Sigmoid colon (tissue), 7 donors: ENCODE measurements around the gene VPS8. TPM values are rescaled to one million over a fixed set of nuclear protein-coding genes. Genes with fewer than 3 reads are reported as not detected.

Source experiments
- DNase-seq: peaks from one replicate; pipeline ENCODE4 v3.0.0-alpha.2; 2019
- H3K27ac ChIP-seq, 4 donors: fragments of 200-600 bp; sonication (generic); one replicate each; pipeline ENCODE4 v1.5.1; 2016 to 2019; ENCODE audit warnings: mild to moderate bottlenecking in 1 of 4
- H3K27me3 ChIP-seq, 3 donors: fragments of 200-600 bp; sonication (generic); one replicate each; pipeline ENCODE4 v1.5.1; 2019; ENCODE audit warnings: mild to moderate bottlenecking in 1 of 3
- H3K36me3 ChIP-seq, 4 donors: fragments of 200-600 bp; sonication (generic); one replicate each; pipeline ENCODE4 v1.5.1; 2016 to 2019
- H3K4me1 ChIP-seq, 4 donors: fragments of 200-600 bp; sonication (generic); one replicate each; pipeline ENCODE4 v1.5.1; 2017 to 2019
- H3K4me3 ChIP-seq, 4 donors: fragments of 200-600 bp; sonication (generic); one replicate each; pipeline ENCODE4 v1.5.1; 2017 to 2019; ENCODE audit warnings: mild to moderate bottlenecking in 2 of 4, moderate library complexity in 1 of 4
- H3K9me3 ChIP-seq, 4 donors: fragments of 200-600 bp in 3 of 4; sonication (generic) in 3 of 4; one replicate each; pipeline versions ENCODE4 v1.5.1 to v1.6.1; 2013 to 2019
- CTCF ChIP-seq, 4 experiments: fragments of 450-650 bp in 3 of 4; fragments of 200-600 bp in 1 of 4; IDR thresholded peaks; one replicate each; pipeline ENCODE4 v1.5.1; 2016 to 2019; ENCODE audit warnings: antibody characterized with exemption in 4 of 4, mild to moderate bottlenecking in 3 of 4, moderate library complexity in 2 of 4
- EP300 ChIP-seq, 4 donors: sonication (generic); formaldehyde crosslinking; IDR thresholded peaks; one replicate each; pipeline ENCODE4 v1.6.1; 2017; ENCODE audit warnings: antibody characterized with exemption in 4 of 4
- POLR2A ChIP-seq, 2 donors: fragments of 450-650 bp; IDR thresholded peaks; one replicate each; pipeline ENCODE4 v1.6.1; 2016; ENCODE audit warnings: antibody characterized with exemption in 2 of 2, mild to moderate bottlenecking in 2 of 2, moderate library complexity in 2 of 2
- POLR2AphosphoS5 ChIP-seq, 4 donors: sonication (generic); formaldehyde crosslinking; IDR thresholded peaks; one replicate each; pipeline ENCODE4 v1.6.1; 2017; ENCODE audit warnings: antibody characterized with exemption in 4 of 4
- WGBS, 2 donors: extraction: QIAGEN DNeasy Blood & Tissue Kit; methylation state at CpG; one replicate each; pipeline ENCODE4 v1.1.7; 2013; 5-methylcytosine and 5-hydroxymethylcytosine counted together
- intact Hi-C: fragments of 100-400 bp; cut with DNase I; formaldehyde crosslinking; loops from one replicate; pipeline ENCODE4 v1.15.1; 2023
- polyA plus RNA-seq, 3 donors: library from polyadenylated mRNA; stranded (reverse); fragments of 200-250 nt; gene quantifications; one replicate each; pipeline ENCODE4 v1.2.3, GENCODE V29; 2013
- total RNA-seq, 4 donors: library from RNA; depleted of rRNA; stranded (reverse); fragments of >200 nt; gene quantifications; one replicate each; pipeline ENCODE4 v1.1.0, GENCODE V29; 2016
- donor health status: healthy with polysubstance abuse.
- donor health status: Bipolar disorder and iron deficiency.
- donor health status: healthy.

VPS8 gene
- total and polyA plus RNA-seq, 7 donors: 12.0 to 64.5 (median 34.6) TPM

GRCh38 chr3:185079625-185080024 lies 267.7 kb downstream of the VPS8 start:
- intact Hi-C loops: no loop called here
- H3K27ac ChIP-seq: peak overlapping the region in 2 of 4 donors; percentile 1 to 7
- H3K9me3 ChIP-seq: no peaks in the 10 kb centered on the region
- TF ChIP-seq EP300 (IDR thresholded peaks at IDR 0.05) (no peak), POLR2A (IDR thresholded peaks at IDR 0.05) (no peak), POLR2AphosphoS5 (IDR thresholded peaks at IDR 0.05) (no peak), CTCF (IDR thresholded peaks at IDR 0.05) (no peak)
- DNase-seq: no peak
- 18 to 52% methylated on average over 1 of the region's 1 CpG for WGBS, 2 donors
- H3K4me3 ChIP-seq: no peak overlapping the region
- no peaks in the 10 kb centered on the region for H3K27me3 ChIP-seq
- peaks cover 0 to 10% (median 4%) of the 10 kb centered on the region in 4 donors for H3K4me1 ChIP-seq
- H3K36me3 ChIP-seq: peaks cover 0 to 42% (median 3%) of the 10 kb centered on the region in 4 donors

GRCh38 chr3:185081521-185081920 lies 269.6 kb downstream of the VPS8 start:
- Histone ChIP-seq H3K4me1 (peaks cover 0 to 29% (median 19%) of the 10 kb centered on the region in 4 donors), H3K4me3 (no peak overlapping the region), H3K9me3 (no peaks in the 10 kb centered on the region), H3K27ac (peak overlapping the region in 1 of 4 donors; percentile 37), H3K27me3 (no peaks in the 10 kb centered on the region), H3K36me3 (peaks cover 0 to 36% (median 3%) of the 10 kb centered on the region in 4 donors)
- TF ChIP-seq POLR2AphosphoS5 (IDR thresholded peaks at IDR 0.05) (no peak), POLR2A (IDR thresholded peaks at IDR 0.05) (no peak), CTCF (IDR thresholded peaks at IDR 0.05) (no peak), EP300 (IDR thresholded peaks at IDR 0.05) (no peak)
- no peak for DNase-seq
- 93% methylated on average over 1 of the region's 1 CpG for WGBS, 2 donors
- intact Hi-C loops: no loop called here

- H3K27ac ChIP-seq: peak overlapping the region in 1 of 4 donors; percentile 37
- H3K4me1 ChIP-seq: peaks cover 0 to 34% (median 21%) of the 10 kb centered on the region in 4 donors
- H3K9me3 ChIP-seq: no peaks in the 10 kb centered on the region
- DNase-seq: no peak
- no peaks in the 10 kb centered on the region for H3K27me3 ChIP-seq
- intact Hi-C loops: no loop called here
- WGBS, 2 donors: 87 to 91% methylated on average over 3 of the region's 3 CpGs
- H3K4me3 ChIP-seq: no peak overlapping the region
- TF ChIP-seq CTCF (IDR thresholded peaks at IDR 0.05): no peak
- TF ChIP-seq POLR2A (IDR thresholded peaks at IDR 0.05): no peak
- TF ChIP-seq POLR2AphosphoS5 (IDR thresholded peaks at IDR 0.05): no peak
- no peak for TF ChIP-seq EP300 (IDR thresholded peaks at IDR 0.05)
- peaks cover 0 to 35% (median 3%) of the 10 kb centered on the region in 4 donors for H3K36me3 ChIP-seq
Measured at GRCh38 chr3:185082149-185082548, 270.2 kb downstream of the VPS8 start.

- Histone ChIP-seq H3K27me3 (no peaks in the 10 kb centered on the region), H3K9me3 (no peaks in the 10 kb centered on the region), H3K27ac (peak overlapping the region in 1 of 4 donors; percentile 37), H3K36me3 (peaks cover 0 to 35% (median 3%) of the 10 kb centered on the region in 4 donors), H3K4me1 (peaks cover 0 to 40% (median 23%) of the 10 kb centered on the region in 4 donors), H3K4me3 (no peak overlapping the region)
- TF ChIP-seq EP300 (IDR thresholded peaks at IDR 0.05): no peak
- no peak for TF ChIP-seq POLR2A (IDR thresholded peaks at IDR 0.05)
- TF ChIP-seq POLR2AphosphoS5 (IDR thresholded peaks at IDR 0.05): no peak
- TF ChIP-seq CTCF (IDR thresholded peaks at IDR 0.05): no peak
- DNase-seq: no peak
- intact Hi-C loops: no loop called here
- WGBS, 2 donors: 87 to 93% methylated on average over 14 of the region's 14 CpGs
Measured at GRCh38 chr3:185082829-185083228, 270.9 kb downstream of the VPS8 start.

GRCh38 chr3:185084402-185084801 lies 272.4 kb downstream of the VPS8 start:
- H3K36me3 ChIP-seq: peaks cover 0 to 35% (median 3%) of the 10 kb centered on the region in 4 donors
- H3K27me3 ChIP-seq: no peaks in the 10 kb centered on the region
- peaks cover 0 to 49% (median 27%) of the 10 kb centered on the region in 4 donors for H3K4me1 ChIP-seq
- H3K4me3 ChIP-seq: no peak overlapping the region
- intact Hi-C loops: no loop called here
- TF ChIP-seq CTCF (IDR thresholded peaks at IDR 0.05) (no peak), POLR2AphosphoS5 (IDR thresholded peaks at IDR 0.05) (no peak), POLR2A (IDR thresholded peaks at IDR 0.05) (no peak), EP300 (IDR thresholded peaks at IDR 0.05) (no peak)
- DNase-seq: no peak
- 78 to 93% methylated on average over 5 of the region's 5 CpGs for WGBS, 2 donors
- H3K9me3 ChIP-seq: no peaks in the 10 kb centered on the region
- H3K27ac ChIP-seq: peak overlapping the region in 2 of 4 donors; percentile 8 to 32
